Measurements from ENCODE around the gene AFF1. TPM values are rescaled to one million over a fixed set of nuclear protein-coding genes. Genes with fewer than 3 reads are reported as not detected.

The AFF1 gene, protein sequence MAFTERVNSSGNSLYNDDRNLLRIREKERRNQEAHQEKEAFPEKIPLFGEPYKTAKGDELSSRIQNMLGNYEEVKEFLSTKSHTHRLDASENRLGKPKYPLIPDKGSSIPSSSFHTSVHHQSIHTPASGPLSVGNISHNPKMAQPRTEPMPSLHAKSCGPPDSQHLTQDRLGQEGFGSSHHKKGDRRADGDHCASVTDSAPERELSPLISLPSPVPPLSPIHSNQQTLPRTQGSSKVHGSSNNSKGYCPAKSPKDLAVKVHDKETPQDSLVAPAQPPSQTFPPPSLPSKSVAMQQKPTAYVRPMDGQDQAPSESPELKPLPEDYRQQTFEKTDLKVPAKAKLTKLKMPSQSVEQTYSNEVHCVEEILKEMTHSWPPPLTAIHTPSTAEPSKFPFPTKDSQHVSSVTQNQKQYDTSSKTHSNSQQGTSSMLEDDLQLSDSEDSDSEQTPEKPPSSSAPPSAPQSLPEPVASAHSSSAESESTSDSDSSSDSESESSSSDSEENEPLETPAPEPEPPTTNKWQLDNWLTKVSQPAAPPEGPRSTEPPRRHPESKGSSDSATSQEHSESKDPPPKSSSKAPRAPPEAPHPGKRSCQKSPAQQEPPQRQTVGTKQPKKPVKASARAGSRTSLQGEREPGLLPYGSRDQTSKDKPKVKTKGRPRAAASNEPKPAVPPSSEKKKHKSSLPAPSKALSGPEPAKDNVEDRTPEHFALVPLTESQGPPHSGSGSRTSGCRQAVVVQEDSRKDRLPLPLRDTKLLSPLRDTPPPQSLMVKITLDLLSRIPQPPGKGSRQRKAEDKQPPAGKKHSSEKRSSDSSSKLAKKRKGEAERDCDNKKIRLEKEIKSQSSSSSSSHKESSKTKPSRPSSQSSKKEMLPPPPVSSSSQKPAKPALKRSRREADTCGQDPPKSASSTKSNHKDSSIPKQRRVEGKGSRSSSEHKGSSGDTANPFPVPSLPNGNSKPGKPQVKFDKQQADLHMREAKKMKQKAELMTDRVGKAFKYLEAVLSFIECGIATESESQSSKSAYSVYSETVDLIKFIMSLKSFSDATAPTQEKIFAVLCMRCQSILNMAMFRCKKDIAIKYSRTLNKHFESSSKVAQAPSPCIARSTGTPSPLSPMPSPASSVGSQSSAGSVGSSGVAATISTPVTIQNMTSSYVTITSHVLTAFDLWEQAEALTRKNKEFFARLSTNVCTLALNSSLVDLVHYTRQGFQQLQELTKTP
- 17.2 and 53.6 TPM in 2 replicates for total RNA-seq

GRCh38 chr4:86934771-86935565 lies at the start of gene AFF1:
AFF1 (plus strand) TSS chr4:86935011; CDS start chr4:86948534, 13,523 bp downstream.

DNA sequence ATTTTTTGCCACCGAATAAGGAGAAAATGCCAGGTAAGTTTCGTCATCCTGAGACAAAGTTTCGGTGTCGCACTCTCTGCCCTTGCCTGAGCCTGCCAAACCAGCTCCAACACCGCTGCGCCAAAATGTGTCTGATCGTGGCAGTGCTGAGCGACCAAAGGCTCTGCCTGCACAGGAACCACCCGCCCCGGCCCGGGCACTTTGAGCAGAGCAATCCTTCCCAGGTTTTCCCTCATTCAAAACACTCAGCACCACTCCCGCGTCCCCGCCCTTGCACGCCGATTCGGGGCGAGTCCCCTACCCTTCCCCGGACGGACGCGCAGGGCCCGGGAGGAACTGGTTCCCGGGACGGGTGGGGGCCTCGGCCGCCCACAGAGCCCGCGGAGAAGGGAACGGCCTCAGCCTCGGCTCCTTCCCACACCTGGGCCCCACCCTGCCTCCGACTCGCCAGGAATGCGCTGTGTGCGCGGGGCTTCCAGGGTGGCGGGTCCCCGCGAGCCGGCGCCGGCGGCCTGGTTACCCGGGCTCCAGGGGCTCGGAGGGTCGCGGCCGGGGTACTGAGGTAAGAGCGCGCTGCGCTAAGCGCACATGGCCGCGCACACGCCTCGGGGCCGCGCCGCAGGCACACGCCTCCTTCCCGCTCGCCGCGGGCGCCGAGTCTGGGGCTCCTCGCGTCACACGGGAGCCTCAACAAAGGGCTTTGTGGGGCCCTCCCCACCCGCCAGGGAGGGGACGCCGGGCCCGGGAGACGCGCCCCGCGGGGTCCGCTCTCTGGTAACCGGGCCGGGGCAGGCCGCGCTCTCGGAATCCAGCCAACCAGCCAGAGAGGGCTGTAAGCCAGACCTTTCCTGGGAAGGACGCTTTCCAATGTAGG lies 42.8 kb upstream of the AFF1 start, which contains the start of gene C4orf36:
TSS of gene C4orf36 (minus strand) at position 661 of the 874 bp plus-strand sequence. CDS start 902 bp downstream, outside the sequence.

Other genes starting within 250 kb of the AFF1 start
- gene SLC10A6, start 85.6 kb upstream of the AFF1 start, total RNA-seq: 0.25 and 3.1 TPM in 2 replicates
- gene C4orf36, start 42.6 kb upstream of the AFF1 start, total RNA-seq: 0.16 TPM in 1 of 2 replicates, not detected in the other